ENCODE measurements around the gene CALD1.

CALD1 gene

GRCh38 chr7:134798155-134798554 lies 18.7 kb downstream of the CALD1 start:
- peaks cover 11% of the 10 kb centered on the region for H3K9me3 Mint-ChIP-seq
- no peak overlapping the region for H3K4me3 Mint-ChIP-seq
- H3K36me3 Mint-ChIP-seq, result peaks cover 26% of the 10 kb centered on the region
- H3K27me3 Mint-ChIP-seq, result no peaks in the 10 kb centered on the region
- no peak overlapping the region for H3K27ac Mint-ChIP-seq
- H3K4me1 Mint-ChIP-seq, result no peaks in the 10 kb centered on the region

- peaks cover 11% of the 10 kb centered on the region for H3K9me3 Mint-ChIP-seq
- no peaks in the 10 kb centered on the region for H3K4me1 Mint-ChIP-seq
- H3K27me3 Mint-ChIP-seq, result no peaks in the 10 kb centered on the region
- H3K27ac Mint-ChIP-seq, result no peak overlapping the region
- peaks cover 23% of the 10 kb centered on the region for H3K36me3 Mint-ChIP-seq
- H3K4me3 Mint-ChIP-seq, result no peak overlapping the region
These were observed 19.9 kb downstream of the CALD1 start for GRCh38 chr7:134799377-134799776.

- Mint-ChIP-seq H3K27ac (no peak overlapping the region), H3K27me3 (no peaks in the 10 kb centered on the region), H3K4me1 (no peaks in the 10 kb centered on the region), H3K36me3 (peaks cover 17% of the 10 kb centered on the region), H3K9me3 (no peaks in the 10 kb centered on the region), H3K4me3 (no peak overlapping the region)
These were observed 23.3 kb downstream of the CALD1 start for GRCh38 chr7:134802762-134803161.

GRCh38 chr7:134804351-134804750 lies 24.9 kb downstream of the CALD1 start:
- Mint-ChIP-seq H3K4me3 (no peak overlapping the region), H3K4me1 (no peaks in the 10 kb centered on the region), H3K36me3 (peaks cover 11% of the 10 kb centered on the region), H3K27me3 (no peaks in the 10 kb centered on the region), H3K27ac (no peak overlapping the region), H3K9me3 (no peaks in the 10 kb centered on the region)

- Mint-ChIP-seq H3K27me3 (no peaks in the 10 kb centered on the region), H3K36me3 (peaks cover 9% of the 10 kb centered on the region), H3K9me3 (no peaks in the 10 kb centered on the region), H3K27ac (no peak overlapping the region), H3K4me3 (no peak overlapping the region), H3K4me1 (no peaks in the 10 kb centered on the region)
These were observed 25.4 kb downstream of the CALD1 start for GRCh38 chr7:134804854-134805253.

- Mint-ChIP-seq H3K4me3 (no peak overlapping the region), H3K9me3 (no peaks in the 10 kb centered on the region), H3K27ac (no peak overlapping the region), H3K4me1 (no peaks in the 10 kb centered on the region), H3K27me3 (no peaks in the 10 kb centered on the region), H3K36me3 (peaks cover 16% of the 10 kb centered on the region)
These were observed 26.8 kb downstream of the CALD1 start for GRCh38 chr7:134806197-134806596.

GRCh38 chr7:134809616-134810015 lies 30.2 kb downstream of the CALD1 start:
- no peaks in the 10 kb centered on the region for H3K4me1 Mint-ChIP-seq
- no peaks in the 10 kb centered on the region for H3K27me3 Mint-ChIP-seq
- H3K4me3 Mint-ChIP-seq, result no peak overlapping the region
- H3K27ac Mint-ChIP-seq, result no peak overlapping the region
- no peaks in the 10 kb centered on the region for H3K9me3 Mint-ChIP-seq
- peaks cover 23% of the 10 kb centered on the region for H3K36me3 Mint-ChIP-seq

- Mint-ChIP-seq H3K36me3 (peaks cover 20% of the 10 kb centered on the region), H3K27ac (no peak overlapping the region), H3K4me1 (no peaks in the 10 kb centered on the region), H3K27me3 (no peaks in the 10 kb centered on the region), H3K9me3 (no peaks in the 10 kb centered on the region), H3K4me3 (no peak overlapping the region)
These were observed 32.3 kb downstream of the CALD1 start for GRCh38 chr7:134811765-134812164.

- Mint-ChIP-seq H3K36me3 (peaks cover 22% of the 10 kb centered on the region), H3K9me3 (no peaks in the 10 kb centered on the region), H3K4me3 (no peak overlapping the region), H3K27ac (no peak overlapping the region), H3K27me3 (no peaks in the 10 kb centered on the region), H3K4me1 (no peaks in the 10 kb centered on the region)
These were observed 34.4 kb downstream of the CALD1 start for GRCh38 chr7:134813663-134814396.

- Mint-ChIP-seq H3K9me3 (no peaks in the 10 kb centered on the region), H3K27me3 (no peaks in the 10 kb centered on the region), H3K36me3 (peaks cover 22% of the 10 kb centered on the region), H3K4me1 (no peaks in the 10 kb centered on the region), H3K4me3 (no peak overlapping the region), H3K27ac (no peak overlapping the region)
These were observed 35.4 kb downstream of the CALD1 start for GRCh38 chr7:134814730-134815364.

GRCh38 chr7:134818613-134819345 lies 39.3 kb downstream of the CALD1 start:
- Mint-ChIP-seq H3K4me3 (no peak overlapping the region), H3K9me3 (no peaks in the 10 kb centered on the region), H3K27me3 (no peaks in the 10 kb centered on the region), H3K27ac (no peak overlapping the region), H3K4me1 (no peaks in the 10 kb centered on the region), H3K36me3 (peaks cover 5% of the 10 kb centered on the region)

- Mint-ChIP-seq H3K36me3 (peaks cover 4% of the 10 kb centered on the region), H3K9me3 (no peaks in the 10 kb centered on the region), H3K4me3 (no peak overlapping the region), H3K4me1 (no peaks in the 10 kb centered on the region), H3K27me3 (no peaks in the 10 kb centered on the region), H3K27ac (no peak overlapping the region)
These were observed 40.0 kb downstream of the CALD1 start for GRCh38 chr7:134819401-134819800.

GRCh38 chr7:134820295-134820694 lies 40.9 kb downstream of the CALD1 start:
- Mint-ChIP-seq H3K4me3 (no peak overlapping the region), H3K27me3 (no peaks in the 10 kb centered on the region), H3K36me3 (peaks cover 6% of the 10 kb centered on the region), H3K4me1 (no peaks in the 10 kb centered on the region), H3K27ac (no peak overlapping the region), H3K9me3 (no peaks in the 10 kb centered on the region)

- Mint-ChIP-seq H3K36me3 (peaks cover 6% of the 10 kb centered on the region), H3K4me3 (no peak overlapping the region), H3K9me3 (no peaks in the 10 kb centered on the region), H3K27me3 (no peaks in the 10 kb centered on the region), H3K4me1 (no peaks in the 10 kb centered on the region), H3K27ac (no peak overlapping the region)
These were observed 41.3 kb downstream of the CALD1 start for GRCh38 chr7:134820778-134821177.

GRCh38 chr7:134823400-134823799 lies 44.0 kb downstream of the CALD1 start:
- no peaks in the 10 kb centered on the region for H3K4me1 Mint-ChIP-seq
- H3K9me3 Mint-ChIP-seq, result no peaks in the 10 kb centered on the region
- no peak overlapping the region for H3K4me3 Mint-ChIP-seq
- no peak overlapping the region for H3K27ac Mint-ChIP-seq
- H3K27me3 Mint-ChIP-seq, result no peaks in the 10 kb centered on the region
- peaks cover 3% of the 10 kb centered on the region for H3K36me3 Mint-ChIP-seq

- H3K27ac Mint-ChIP-seq, result no peak overlapping the region
- H3K4me1 Mint-ChIP-seq, result no peaks in the 10 kb centered on the region
- H3K4me3 Mint-ChIP-seq, result no peak overlapping the region
- H3K9me3 Mint-ChIP-seq, result no peaks in the 10 kb centered on the region
- no peaks in the 10 kb centered on the region for H3K27me3 Mint-ChIP-seq
- H3K36me3 Mint-ChIP-seq, result peaks cover 6% of the 10 kb centered on the region
These were observed 46.2 kb downstream of the CALD1 start for GRCh38 chr7:134825666-134826065.

All from activated naive CD4-positive, alpha-beta T cell treated with anti-CD3 and anti-CD28 coated beads, Interleukin-2, amount 50 U/mL, for 24 hours (primary cell).